GM12892 (cell line): ENCODE data around the gene RNU6-7.

ENCODE experiments used
- DNase-seq: peaks from one replicate; pipeline ENCODE4 v3.0.0; 2011; ENCODE audit not compliant: insufficient read length
- FAIRE-seq: peaks from 2 replicates; lab custom pipeline; 2011; peaks lifted over from hg19 to GRCh38; lab: Jason Lieb, UNC
- POLR2A ChIP-seq: IDR thresholded peaks from 2 replicates; pipeline ENCODE4 v1.6.1; 2011; ENCODE audit warnings: low read depth, low read length, control low read depth
- POLR2AphosphoS5 ChIP-seq: IDR thresholded peaks from 2 replicates; pipeline ENCODE4 v1.6.1; 2011; ENCODE audit warnings: low read depth, low read length, control low read depth
- TAF1 ChIP-seq: IDR thresholded peaks from 2 replicates; pipeline ENCODE4 v1.6.1; 2011; ENCODE audit warnings: low read depth, mild to moderate bottlenecking, control low read depth, low read length, borderline replicate concordance

The RNU6-7 gene

DNA sequence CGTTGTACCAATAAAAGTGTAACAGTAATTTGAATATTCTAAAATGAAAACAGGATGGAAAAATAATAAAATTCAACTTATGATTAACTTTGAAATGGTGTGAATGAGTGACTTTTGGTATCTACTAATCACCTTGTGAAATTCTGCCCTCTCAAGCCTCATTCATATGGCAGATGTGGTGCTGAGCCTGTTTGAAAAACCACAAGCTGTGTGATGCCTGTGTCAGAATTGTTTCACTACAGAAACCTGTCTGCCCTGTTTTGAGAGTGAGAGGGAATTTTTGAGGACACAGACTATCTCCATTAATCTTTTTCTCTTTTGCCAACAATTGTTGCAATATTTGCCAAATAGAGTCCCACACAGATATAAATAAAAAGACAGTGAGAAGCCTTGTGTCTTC, 3.9 kb upstream of the RNU6-7 start:
- TF ChIP-seq TAF1 (no peak), POLR2A (no peak), POLR2AphosphoS5 (no peak)
- DNase-seq (no peak), FAIRE-seq (no peak)

DNA sequence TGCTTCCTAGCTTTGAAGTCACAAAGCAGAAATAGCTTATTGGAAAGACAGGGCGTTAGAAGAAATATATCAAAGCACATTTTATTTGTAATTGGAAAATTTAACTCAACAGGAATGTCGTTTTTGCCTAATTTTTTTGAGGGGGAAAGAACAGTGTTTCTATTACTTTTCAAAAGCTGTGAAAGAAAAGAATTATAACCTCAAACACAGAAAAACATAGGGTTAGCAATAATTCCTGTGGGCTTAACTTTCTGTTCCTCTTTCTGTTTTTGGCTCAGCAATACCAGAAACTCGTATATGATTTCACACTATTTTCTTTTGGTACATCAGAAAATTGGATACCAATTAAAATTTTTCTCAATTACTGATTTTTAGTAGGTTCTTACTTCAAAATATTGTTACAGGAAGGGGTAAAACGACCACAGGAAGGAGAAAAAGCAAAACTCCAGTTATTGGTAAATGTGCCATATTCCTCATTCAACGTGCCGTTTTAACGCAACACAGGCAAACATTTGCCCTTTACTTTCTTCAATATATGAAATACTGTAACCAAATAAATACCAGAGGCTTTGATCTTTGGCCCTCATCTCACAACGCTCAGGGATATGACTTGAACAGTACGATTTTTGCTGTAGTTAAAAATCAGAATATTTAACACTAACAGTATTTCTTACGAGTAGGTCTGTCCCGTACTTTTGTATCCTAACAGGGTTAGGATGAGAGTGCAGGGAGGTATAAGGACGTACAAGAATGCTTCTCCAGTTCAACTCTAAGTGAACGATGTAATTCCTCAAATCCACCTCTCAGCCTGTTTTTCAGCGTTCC, 1.3 kb upstream of the RNU6-7 start:
- FAIRE-seq (no peak), DNase-seq (no peak)
- TF ChIP-seq TAF1 = no peak
- TF ChIP-seq POLR2AphosphoS5 = no peak
- no peak for TF ChIP-seq POLR2A

DNA sequence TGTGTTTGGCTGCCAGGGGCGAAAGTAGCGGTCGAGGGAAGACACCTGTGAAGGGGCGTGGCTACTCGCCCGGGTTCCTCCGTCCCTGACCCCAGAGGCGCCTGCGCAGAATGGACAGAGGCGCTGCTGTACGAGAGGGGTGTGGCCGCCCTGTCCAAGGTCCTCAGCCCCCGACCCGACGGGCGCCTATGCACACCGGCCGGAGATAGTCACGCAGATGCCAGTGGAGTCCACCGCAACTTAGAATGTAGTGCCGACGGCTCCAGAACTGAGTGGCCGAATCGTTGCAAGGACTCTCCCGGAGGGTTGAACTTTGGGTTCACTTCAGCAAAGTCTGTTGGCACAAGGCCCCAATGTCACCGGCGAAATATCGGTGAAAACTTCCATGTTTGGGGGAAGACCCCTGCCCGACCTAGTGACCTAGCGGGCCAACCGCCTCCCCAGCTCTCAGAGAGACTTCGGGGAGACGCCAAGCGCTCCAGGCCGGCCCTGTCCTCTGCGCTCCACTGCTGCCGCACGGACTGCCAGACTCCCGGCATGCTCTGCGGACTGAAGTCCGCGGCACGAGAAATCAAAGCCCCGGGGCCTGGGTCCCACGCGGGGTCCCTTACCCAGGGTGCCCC, 541 bp upstream of the RNU6-7 start:
- DNase-seq (peak; percentile 33), FAIRE-seq (peak; percentile 82)
- TF ChIP-seq POLR2AphosphoS5 (no peak), TAF1 (no peak), POLR2A (no peak)

DNA sequence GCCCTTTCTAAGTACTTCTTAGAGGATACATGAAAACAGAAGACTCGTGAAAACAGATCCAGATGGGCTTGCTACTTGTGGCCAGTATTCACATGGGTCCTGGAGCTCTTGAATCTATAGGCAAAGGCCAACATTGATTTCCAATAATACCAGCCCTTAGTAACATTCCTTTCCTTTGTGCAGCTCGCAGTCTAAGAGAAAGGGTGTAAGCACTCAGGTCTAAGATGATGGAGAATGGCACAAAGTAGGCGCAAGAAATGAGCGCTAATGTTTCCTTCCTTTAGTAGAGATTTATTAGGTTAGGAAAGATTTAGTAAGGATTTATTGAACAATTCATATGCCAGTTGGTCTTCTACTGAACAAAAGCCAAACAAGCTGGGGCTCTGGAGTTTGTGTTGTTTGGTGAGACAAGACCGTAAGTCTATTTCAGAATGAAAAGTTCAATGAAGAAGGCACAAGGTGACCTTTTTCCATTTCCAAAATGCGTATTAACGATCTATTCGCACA, 699 bp downstream of the RNU6-7 start:
- no peak for TF ChIP-seq TAF1
- no peak for TF ChIP-seq POLR2AphosphoS5
- no peak for TF ChIP-seq POLR2A
- FAIRE-seq (no peak), DNase-seq (no peak)

DNA sequence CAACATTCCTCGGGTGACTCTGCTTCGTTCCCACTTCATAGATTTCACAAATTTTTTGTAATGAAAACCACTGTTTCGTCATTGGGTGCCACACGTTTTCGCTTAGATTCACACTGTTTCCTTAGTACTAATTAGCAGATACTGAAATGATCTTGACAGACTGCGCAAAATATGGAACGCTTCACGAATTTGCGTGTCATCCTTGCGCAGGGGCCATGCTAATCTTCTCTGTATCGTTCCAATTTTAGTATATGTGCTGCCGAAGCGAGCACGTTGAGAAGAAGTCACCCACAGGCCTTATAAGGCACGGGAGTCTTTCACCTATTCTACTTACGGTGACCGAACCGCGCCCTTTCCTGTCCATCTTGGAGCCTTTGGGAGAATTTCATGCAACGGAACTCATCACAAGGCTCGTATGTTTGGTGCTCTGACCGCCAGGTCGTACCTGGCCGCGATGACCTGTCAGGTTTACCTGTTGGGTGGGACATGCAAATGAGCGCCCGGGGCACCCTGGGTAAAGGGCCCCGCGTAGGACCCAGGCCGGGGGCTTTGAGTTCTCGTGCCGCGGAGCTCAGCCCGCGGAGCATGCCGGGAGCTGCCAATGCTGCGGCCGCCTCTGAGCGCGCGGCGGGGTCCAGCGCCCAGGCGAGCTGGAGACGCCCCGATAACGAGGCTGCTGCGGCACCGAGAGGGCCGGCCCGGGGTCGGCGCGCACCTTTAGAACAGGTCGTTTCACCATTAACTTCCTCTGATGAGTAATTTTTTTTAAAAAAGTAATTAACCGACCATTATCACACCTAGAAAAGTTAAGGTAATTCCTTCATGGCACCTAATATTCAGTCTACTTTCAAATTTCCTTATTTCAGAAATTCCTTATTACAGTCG, 1.4 kb downstream of the RNU6-7 start, which contains the start of gene RNU6-8:
Gene RNU6-8, minus strand, starts transcription at position 272 of the 885 bp plus-strand sequence.
- peak; percentile 14 for FAIRE-seq
- DNase-seq = peak; percentile 46
- TF ChIP-seq POLR2A = no peak
- TF ChIP-seq POLR2AphosphoS5 = no peak

DNA sequence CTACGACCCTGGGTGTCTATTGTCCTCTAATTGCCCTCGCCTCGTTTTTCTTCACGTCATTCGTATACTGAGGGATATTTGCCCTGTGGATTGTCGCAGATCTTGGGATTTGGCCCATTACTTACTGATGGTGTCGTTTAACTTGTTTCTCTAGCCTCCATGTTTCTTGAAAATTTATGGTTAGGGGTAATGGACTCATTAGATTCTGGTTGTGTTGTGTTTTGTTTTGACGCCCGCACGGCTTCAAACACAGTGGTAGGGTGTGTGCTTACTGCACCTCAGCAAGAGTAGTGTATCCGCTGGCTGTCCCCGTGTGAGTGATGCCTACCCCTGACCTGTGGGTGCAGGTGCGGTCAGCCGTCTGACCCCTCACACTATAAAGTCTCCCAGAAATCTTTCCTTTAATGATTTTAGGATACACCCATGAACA, 2.1 kb downstream of the RNU6-7 start:
- FAIRE-seq (no peak), DNase-seq (no peak)
- no peak for TF ChIP-seq POLR2A

DNA sequence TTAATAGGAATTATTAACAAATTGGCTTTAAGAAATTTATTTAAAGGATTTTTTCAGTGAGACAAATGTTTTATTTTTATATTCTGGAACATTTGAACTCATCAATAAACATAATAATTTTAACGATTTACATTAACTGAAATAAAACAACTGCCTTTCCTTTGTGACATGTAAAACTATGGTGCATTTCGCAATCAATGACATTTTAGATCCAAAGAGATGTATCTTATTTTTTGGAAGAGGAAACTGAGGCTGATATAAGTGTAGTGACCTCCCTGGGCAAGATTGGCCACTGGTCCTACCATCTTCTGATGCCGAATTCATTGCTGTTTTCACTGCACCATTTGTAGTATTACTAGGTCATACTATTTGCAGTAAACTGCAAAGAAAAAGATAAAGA, 3.7 kb downstream of the RNU6-7 start:
- TF ChIP-seq TAF1 = no peak
- no peak for TF ChIP-seq POLR2AphosphoS5
- no peak for TF ChIP-seq POLR2A
- no peak for FAIRE-seq
- no peak for DNase-seq

DNA sequence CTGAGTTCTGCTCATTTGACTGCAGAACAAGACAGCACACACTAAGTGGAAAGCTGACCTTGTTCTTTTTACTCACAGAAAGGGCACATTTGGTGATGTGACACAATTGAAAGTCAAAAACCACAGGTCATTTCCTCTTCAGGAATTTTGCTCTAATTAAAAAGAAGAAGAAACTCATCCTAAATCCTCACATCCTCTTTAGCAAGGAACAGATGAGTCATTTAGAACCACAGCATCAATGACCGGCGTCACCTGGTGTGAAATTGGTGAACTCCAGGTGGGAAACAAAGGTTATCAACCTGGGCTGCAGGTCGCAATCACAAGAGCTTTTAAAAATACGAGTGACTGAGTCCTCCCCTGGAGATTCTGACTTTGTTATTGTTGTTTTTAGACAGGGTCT, 4.1 kb downstream of the RNU6-7 start:
- TF ChIP-seq POLR2A (no peak), POLR2AphosphoS5 (no peak), TAF1 (no peak)
- DNase-seq = no peak

DNA sequence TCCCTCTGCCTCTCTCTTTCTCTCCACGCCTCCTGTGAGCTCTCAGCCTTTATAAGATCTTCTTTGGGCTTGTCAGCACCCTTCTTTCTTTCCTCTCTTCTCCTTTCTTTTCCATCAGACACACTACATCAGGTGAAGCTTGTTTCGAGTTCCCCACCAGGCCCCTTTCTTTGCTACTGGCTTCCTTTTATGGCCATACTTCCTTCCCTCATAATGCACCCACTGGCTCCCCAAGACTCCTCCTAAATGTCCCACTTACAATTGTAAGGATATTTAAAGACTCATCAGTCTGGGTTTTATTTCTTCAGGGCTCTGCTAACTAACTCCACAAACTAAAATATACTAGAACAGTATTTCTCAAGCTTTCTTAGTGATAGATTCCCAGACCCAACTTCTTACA, 4.7 kb downstream of the RNU6-7 start:
- FAIRE-seq (no peak), DNase-seq (no peak)
- TF ChIP-seq POLR2AphosphoS5 (no peak), TAF1 (no peak), POLR2A (no peak)

More for the DNA sequence above, 4.1 kb downstream of the RNU6-7 start:
- no peak for FAIRE-seq

DNA sequence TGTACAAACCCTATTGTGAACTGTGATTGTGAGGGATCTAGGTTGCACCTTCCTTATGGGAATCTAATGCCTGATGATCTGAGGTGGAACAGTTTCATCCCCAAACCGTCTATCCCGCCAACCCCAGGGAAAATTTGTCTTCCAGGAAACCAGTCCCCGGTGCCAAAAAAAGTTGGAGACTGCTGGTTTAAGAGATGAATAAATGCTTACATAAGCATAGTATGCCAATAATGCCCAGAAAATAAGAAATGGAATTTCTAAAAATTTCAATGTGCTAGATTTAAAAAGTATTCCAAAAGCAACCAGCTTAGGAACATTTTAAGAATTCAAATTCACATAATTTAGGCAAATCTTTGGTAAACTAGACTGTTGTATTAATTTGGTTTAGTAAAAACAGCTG, 6.6 kb downstream of the RNU6-7 start:
- TF ChIP-seq TAF1 = no peak
- TF ChIP-seq POLR2A = no peak
- no peak for TF ChIP-seq POLR2AphosphoS5
- no peak for DNase-seq
- FAIRE-seq = no peak

DNA sequence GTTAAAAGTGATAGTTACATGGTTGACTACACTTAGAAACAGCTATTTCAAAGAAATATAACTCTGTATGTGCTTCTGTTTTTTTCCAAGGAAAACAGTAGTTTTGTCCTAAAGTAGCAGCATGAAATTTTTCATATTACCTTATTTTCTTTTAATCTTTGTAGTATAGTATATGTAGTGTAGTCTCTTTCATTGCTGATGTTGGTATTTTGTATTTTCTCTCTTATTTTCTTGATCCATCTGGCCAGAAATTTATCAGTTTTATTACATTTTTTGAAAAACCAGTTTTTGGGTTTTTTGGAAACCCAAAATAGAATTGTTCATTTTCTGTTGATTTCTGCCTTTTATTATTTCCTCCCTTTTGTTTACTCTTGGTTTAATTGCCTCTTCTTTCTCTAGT, 7.6 kb downstream of the RNU6-7 start:
- DNase-seq (no peak), FAIRE-seq (no peak)
- TF ChIP-seq POLR2A = no peak
- TF ChIP-seq TAF1 = no peak
- no peak for TF ChIP-seq POLR2AphosphoS5

DNA sequence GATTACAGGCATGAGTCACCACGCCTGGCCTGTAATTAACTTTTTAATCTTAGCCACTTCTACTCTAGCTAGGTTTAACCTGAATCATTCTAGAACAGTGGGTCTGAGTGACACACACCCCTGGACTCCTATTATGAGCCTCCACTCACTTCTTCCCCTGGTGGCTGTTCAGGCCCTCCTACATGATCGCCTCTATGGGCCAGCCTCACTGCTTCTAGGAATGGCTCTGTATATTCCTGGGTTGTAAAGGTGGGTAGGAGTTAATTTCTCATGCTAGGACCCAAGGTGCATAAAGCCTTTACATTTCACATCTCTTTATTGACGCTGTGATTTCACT, 9.2 kb downstream of the RNU6-7 start:
- DNase-seq (no peak), FAIRE-seq (no peak)
- no peak for TF ChIP-seq POLR2A
- no peak for TF ChIP-seq POLR2AphosphoS5
- no peak for TF ChIP-seq TAF1
